Liver (tissue), 9 donors: ENCODE measurements around the gene RFNG. TPM values are rescaled to one million over a fixed set of nuclear protein-coding genes. Genes with fewer than 3 reads are reported as not detected.
A peak's percentile ranks its signal among the peaks of the same experiment; 100 is the strongest.

Experiments used
- DNase-seq: peaks from one replicate; pipeline ENCODE4 v3.0.0-alpha.2; 2017; ENCODE audit warnings: low spot score
- H3K27ac ChIP-seq, 2 donors: one replicate each; pipeline ENCODE4 v1.7.0; 2013; ENCODE audit warnings: inconsistent platforms in 2 of 2, low read length in 2 of 2, control low read depth in 1 of 2, low read depth in 1 of 2, mild to moderate bottlenecking in 1 of 2
- H3K27me3 ChIP-seq, 4 donors: one replicate each; pipeline versions ENCODE4 v1.6.1 to v1.7.0; 2013; ENCODE audit warnings: low read length in 3 of 4, inconsistent platforms in 1 of 4, mild to moderate bottlenecking in 1 of 4, moderate library complexity in 1 of 4; ENCODE audit not compliant: control insufficient read depth in 4 of 4, insufficient read depth in 4 of 4
- H3K36me3 ChIP-seq, 4 donors: one replicate each; pipeline versions ENCODE4 v1.6.1 to v1.7.0; 2013; ENCODE audit warnings: low read length in 3 of 4, mild to moderate bottlenecking in 3 of 4, low read depth in 1 of 4, moderate library complexity in 1 of 4; ENCODE audit not compliant: control insufficient read depth in 4 of 4, insufficient read depth in 3 of 4
- H3K4me1 ChIP-seq, 4 donors: one replicate each; pipeline versions ENCODE4 v1.6.1 to v1.7.0; 2013; ENCODE audit warnings: low read length in 3 of 4, mild to moderate bottlenecking in 3 of 4, moderate library complexity in 1 of 4; ENCODE audit not compliant: control insufficient read depth in 4 of 4, insufficient read depth in 4 of 4
- H3K4me3 ChIP-seq, 3 donors: one replicate each; pipeline versions ENCODE4 v1.6.1 to v1.7.0; 2013; ENCODE audit warnings: low read length in 3 of 3, control low read depth in 1 of 3, low read depth in 1 of 3, mild to moderate bottlenecking in 1 of 3
- H3K9ac ChIP-seq, 2 donors: one replicate each; pipeline ENCODE4 v1.7.0; 2013; ENCODE audit warnings: low read length in 2 of 2, mild to moderate bottlenecking in 2 of 2, moderate library complexity in 2 of 2, control low read depth in 1 of 2, low read depth in 1 of 2
- H3K9me3 ChIP-seq, 4 donors: one replicate each; pipeline versions ENCODE4 v1.6.1 to v1.7.0; 2013; ENCODE audit warnings: low read length in 3 of 4; ENCODE audit not compliant: control insufficient read depth in 4 of 4
- EGR1 ChIP-seq, 2 donors: IDR thresholded peaks; 2 replicates each; pipeline ENCODE4 v1.6.1; 2016 to 2018; ENCODE audit warnings: antibody characterized with exemption in 2 of 2, low read depth in 2 of 2
- FOXA1 ChIP-seq: IDR thresholded peaks from 2 replicates; pipeline ENCODE4 v1.6.1; 2016; ENCODE audit warnings: antibody characterized with exemption
- GABPA ChIP-seq, 2 donors: IDR thresholded peaks in 1 of 2; conservative IDR thresholded peaks in 1 of 2; 2 replicates each; pipeline ENCODE4 v1.6.1; 2016; ENCODE audit warnings: antibody characterized with exemption in 2 of 2, mild to moderate bottlenecking in 1 of 2, moderate library complexity in 1 of 2
- RAD21 ChIP-seq, 2 donors: IDR thresholded peaks; 2 replicates each; pipeline ENCODE4 v1.6.1; 2016; ENCODE audit warnings: antibody characterized with exemption in 2 of 2, mild to moderate bottlenecking in 2 of 2
- RXRA ChIP-seq, 2 donors: IDR thresholded peaks; 2 replicates each; pipeline ENCODE4 v1.6.1; 2017 to 2018; ENCODE audit warnings: antibody characterized with exemption in 2 of 2, mild to moderate bottlenecking in 1 of 2
- SP1 ChIP-seq: IDR thresholded peaks from 2 replicates; pipeline ENCODE4 v1.6.1; 2018; ENCODE audit warnings: antibody characterized with exemption, mild to moderate bottlenecking
- YY1 ChIP-seq: IDR thresholded peaks from 2 replicates; pipeline ENCODE4 v1.6.1; 2016; ENCODE audit warnings: antibody characterized with exemption, mild to moderate bottlenecking
- WGBS: extraction: QIAGEN DNeasy Blood & Tissue Kit; methylation state at CpG from one replicate; pipeline ENCODE4 v1.1.7; 2013; 5-methylcytosine and 5-hydroxymethylcytosine counted together
- polyA plus RNA-seq, 2 donors: library from polyadenylated mRNA; stranded (reverse) in 1 of 2; unstranded in 1 of 2; fragments of 200-250 nt in 1 of 2; fragments of >200 nt in 1 of 2; fragmentation: Nextera tagmentation in 1 of 2; extraction: Ambion mirVana in 1 of 2; gene quantifications; one replicate each; pipeline versions ENCODE4 v1.2.1 to v1.2.3, GENCODE V29; 2013 to 2015
- total RNA-seq, 2 donors: library from RNA; depleted of rRNA; stranded (reverse); fragments of >200 nt; gene quantifications; one replicate each; pipeline ENCODE4 v1.2.3, GENCODE V29; 2014
- TF ChIP-seq, protein P1 (sequence below): IDR thresholded peaks from 2 replicates; pipeline ENCODE4 v1.6.1; 2016; ENCODE audit warnings: antibody characterized with exemption, mild to moderate bottlenecking
- TF ChIP-seq, protein P2 (sequence below): fragments of 150-350 bp; IDR thresholded peaks from 2 replicates; pipeline ENCODE4 v1.5.1; 2017; ENCODE audit warnings: improper control_type of control experiment, low read depth, low read length; ENCODE audit not compliant: missing input control
- TF ChIP-seq, protein P3 (sequence below): IDR thresholded peaks from 2 replicates; pipeline ENCODE4 v1.6.1; 2016; ENCODE audit warnings: antibody characterized with exemption
- donor health status: healthy.
- donor health status: healthy.
- donor health status: healthy.
- donor health status: healthy.
- donor health status: healthy.

The RFNG gene
- total and polyA plus RNA-seq, 4 donors = 15.0 to 36.0 (median 23.4) TPM

GRCh38 chr17:82100502-82101298, 49.1 kb upstream of the RFNG start:
- Histone ChIP-seq H3K4me3 (no peak overlapping the region), H3K9me3 (no peaks in the 10 kb centered on the region), H3K27ac (peak overlapping the region; percentile 96 to 98), H3K9ac (peak overlapping the region in 1 of 2 donors; percentile 16), H3K36me3 (peaks cover 0 to 2% (median 0%) of the 10 kb centered on the region in 4 donors), H3K4me1 (peaks cover 32 to 84% (median 58%) of the 10 kb centered on the region in 4 donors), H3K27me3 (no peaks in the 10 kb centered on the region)
- DNase-seq = no peak
- WGBS = 46% methylated on average over 35 of the region's 35 CpGs
- no peak for TF ChIP-seq GABPA (IDR thresholded peaks at IDR 0.05 in 1 of 2, conservative IDR thresholded peaks at IDR 0.05 in 1 of 2)
- TF ChIP-seq, protein P1, sequence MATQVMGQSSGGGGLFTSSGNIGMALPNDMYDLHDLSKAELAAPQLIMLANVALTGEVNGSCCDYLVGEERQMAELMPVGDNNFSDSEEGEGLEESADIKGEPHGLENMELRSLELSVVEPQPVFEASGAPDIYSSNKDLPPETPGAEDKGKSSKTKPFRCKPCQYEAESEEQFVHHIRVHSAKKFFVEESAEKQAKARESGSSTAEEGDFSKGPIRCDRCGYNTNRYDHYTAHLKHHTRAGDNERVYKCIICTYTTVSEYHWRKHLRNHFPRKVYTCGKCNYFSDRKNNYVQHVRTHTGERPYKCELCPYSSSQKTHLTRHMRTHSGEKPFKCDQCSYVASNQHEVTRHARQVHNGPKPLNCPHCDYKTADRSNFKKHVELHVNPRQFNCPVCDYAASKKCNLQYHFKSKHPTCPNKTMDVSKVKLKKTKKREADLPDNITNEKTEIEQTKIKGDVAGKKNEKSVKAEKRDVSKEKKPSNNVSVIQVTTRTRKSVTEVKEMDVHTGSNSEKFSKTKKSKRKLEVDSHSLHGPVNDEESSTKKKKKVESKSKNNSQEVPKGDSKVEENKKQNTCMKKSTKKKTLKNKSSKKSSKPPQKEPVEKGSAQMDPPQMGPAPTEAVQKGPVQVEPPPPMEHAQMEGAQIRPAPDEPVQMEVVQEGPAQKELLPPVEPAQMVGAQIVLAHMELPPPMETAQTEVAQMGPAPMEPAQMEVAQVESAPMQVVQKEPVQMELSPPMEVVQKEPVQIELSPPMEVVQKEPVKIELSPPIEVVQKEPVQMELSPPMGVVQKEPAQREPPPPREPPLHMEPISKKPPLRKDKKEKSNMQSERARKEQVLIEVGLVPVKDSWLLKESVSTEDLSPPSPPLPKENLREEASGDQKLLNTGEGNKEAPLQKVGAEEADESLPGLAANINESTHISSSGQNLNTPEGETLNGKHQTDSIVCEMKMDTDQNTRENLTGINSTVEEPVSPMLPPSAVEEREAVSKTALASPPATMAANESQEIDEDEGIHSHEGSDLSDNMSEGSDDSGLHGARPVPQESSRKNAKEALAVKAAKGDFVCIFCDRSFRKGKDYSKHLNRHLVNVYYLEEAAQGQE = no peak

DNA sequence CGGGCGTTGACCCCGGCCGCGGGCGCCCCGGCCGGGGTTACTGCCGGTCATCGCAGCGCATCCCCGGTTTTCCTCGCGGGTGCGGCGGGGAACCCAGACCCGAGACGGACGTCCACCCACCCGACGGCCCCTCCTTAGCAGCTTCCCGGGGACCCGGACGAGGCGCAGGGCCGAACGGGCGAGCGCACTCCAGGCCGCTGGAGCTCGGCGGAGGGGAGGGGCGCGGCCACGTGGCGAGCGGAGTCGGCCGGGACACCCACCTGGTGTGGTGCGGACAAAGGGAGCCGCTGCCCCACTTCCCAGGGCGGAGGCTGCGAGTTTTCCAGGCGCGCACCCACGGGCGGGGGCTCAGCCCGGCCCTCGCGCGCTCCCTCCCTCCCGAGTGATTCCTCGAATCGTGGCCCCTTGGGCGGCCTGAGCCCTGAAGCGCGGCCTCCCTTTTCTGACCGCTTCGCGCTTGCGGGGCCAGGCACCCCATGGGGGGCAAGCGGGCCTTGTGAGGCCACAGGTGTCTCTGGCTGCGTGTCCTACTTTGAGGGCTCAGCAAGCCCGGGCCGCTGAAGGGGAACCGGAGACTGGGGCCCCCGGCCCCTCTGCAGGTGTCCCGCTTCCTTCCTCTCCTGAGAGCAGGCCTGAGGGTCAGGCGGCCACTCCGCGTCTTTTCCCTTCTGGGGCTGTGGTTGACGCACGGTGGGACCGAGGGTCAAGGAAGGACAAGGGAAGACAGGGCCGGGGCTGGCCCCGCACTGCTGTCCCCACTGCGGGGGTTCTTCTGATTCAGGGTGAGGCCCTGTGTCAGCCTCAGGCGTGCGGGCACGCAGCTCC, 47.5 kb upstream of the RFNG start:
- Histone ChIP-seq H3K4me3 (peak overlapping the region; percentile 18 to 62 (median 21)), H3K4me1 (peaks cover 33 to 83% (median 55%) of the 10 kb centered on the region in 4 donors), H3K9me3 (no peaks in the 10 kb centered on the region), H3K27me3 (no peaks in the 10 kb centered on the region), H3K36me3 (peaks cover 0 to 2% (median under 1%) of the 10 kb centered on the region in 4 donors), H3K9ac (peak overlapping the region in 1 of 2 donors; percentile 49), H3K27ac (peak overlapping the region; percentile 96 to 98)
- TF ChIP-seq YY1 (no peak), RXRA (IDR thresholded peaks at IDR 0.05) (peak; percentile 14 to 45)
- no peak for DNase-seq
- 10% methylated on average over 80 of the region's 80 CpGs for WGBS

GRCh38 chr17:82098169-82098938, 46.7 kb upstream of the RFNG start, which contains the start of gene FASN:
Gene FASN (minus strand): TSS chr17:82098236. CDS start chr17:82096445, 1,791 bp downstream.
- Histone ChIP-seq H3K9me3 (no peaks in the 10 kb centered on the region), H3K27me3 (no peaks in the 10 kb centered on the region), H3K4me3 (peak within 1 kb of the TSS; percentile 53 to 92 (median 69)), H3K36me3 (peaks cover 2 to 4% (median 3%) of the 10 kb centered on the region in 4 donors), H3K4me1 (peaks cover 30 to 79% (median 54%) of the 10 kb centered on the region in 4 donors), H3K9ac (peak within 1 kb of the TSS; percentile 76 to 80), H3K27ac (peak within 1 kb of the TSS; percentile 96 to 98)
- peak; percentile 96 for DNase-seq
- WGBS = under 1% methylated on average over 124 of the region's 124 CpGs
- TF ChIP-seq YY1 (peak; percentile 95), FOXA1 (no peak), SP1 (peak; percentile 4), EGR1 (IDR thresholded peaks at IDR 0.05; ENCODE audit: low read depth in 2 of 2) (no peak), GABPA (IDR thresholded peaks at IDR 0.05 in 1 of 2, conservative IDR thresholded peaks at IDR 0.05 in 1 of 2) (no peak), RAD21 (IDR thresholded peaks at IDR 0.05) (peak in 1 of 2 donors; percentile 37)
- TF ChIP-seq, protein P2, sequence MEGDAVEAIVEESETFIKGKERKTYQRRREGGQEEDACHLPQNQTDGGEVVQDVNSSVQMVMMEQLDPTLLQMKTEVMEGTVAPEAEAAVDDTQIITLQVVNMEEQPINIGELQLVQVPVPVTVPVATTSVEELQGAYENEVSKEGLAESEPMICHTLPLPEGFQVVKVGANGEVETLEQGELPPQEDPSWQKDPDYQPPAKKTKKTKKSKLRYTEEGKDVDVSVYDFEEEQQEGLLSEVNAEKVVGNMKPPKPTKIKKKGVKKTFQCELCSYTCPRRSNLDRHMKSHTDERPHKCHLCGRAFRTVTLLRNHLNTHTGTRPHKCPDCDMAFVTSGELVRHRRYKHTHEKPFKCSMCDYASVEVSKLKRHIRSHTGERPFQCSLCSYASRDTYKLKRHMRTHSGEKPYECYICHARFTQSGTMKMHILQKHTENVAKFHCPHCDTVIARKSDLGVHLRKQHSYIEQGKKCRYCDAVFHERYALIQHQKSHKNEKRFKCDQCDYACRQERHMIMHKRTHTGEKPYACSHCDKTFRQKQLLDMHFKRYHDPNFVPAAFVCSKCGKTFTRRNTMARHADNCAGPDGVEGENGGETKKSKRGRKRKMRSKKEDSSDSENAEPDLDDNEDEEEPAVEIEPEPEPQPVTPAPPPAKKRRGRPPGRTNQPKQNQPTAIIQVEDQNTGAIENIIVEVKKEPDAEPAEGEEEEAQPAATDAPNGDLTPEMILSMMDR = peak; percentile 31
- TF ChIP-seq, protein P3, sequence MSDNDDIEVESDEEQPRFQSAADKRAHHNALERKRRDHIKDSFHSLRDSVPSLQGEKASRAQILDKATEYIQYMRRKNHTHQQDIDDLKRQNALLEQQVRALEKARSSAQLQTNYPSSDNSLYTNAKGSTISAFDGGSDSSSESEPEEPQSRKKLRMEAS = no peak
- TF ChIP-seq, protein P1 = peak; percentile 21
